Gastrocnemius medialis (tissue), 4 donors: ENCODE measurements around the gene DSCAML1.

Source experiments
- CTCF ChIP-seq, 5 experiments: fragments of 450-650 bp in 3 of 5; fragments of 200-600 bp in 2 of 5; sonication (generic) in 2 of 5; IDR thresholded peaks in 4 of 5; conservative IDR thresholded peaks in 1 of 5; 1 replicate in 4 of 5; 2 replicates in 1 of 5; pipeline ENCODE4 v1.5.1; 2016 to 2019; ENCODE audit warnings: antibody characterized with exemption in 5 of 5, mild to moderate bottlenecking in 3 of 5, moderate library complexity in 3 of 5
- POLR2A ChIP-seq, 2 donors: fragments of 450-650 bp; IDR thresholded peaks; one replicate each; pipeline ENCODE4 v1.6.1; 2017; ENCODE audit warnings: antibody characterized with exemption in 2 of 2, mild to moderate bottlenecking in 2 of 2, moderate library complexity in 2 of 2

GRCh38 chr11:117677729-117678310 is 119.2 kb downstream of the DSCAML1 start:
- no peak for TF ChIP-seq CTCF (IDR thresholded peaks at IDR 0.05 in 4 of 5, conservative IDR thresholded peaks at IDR 0.05 in 1 of 5)
- no peak for TF ChIP-seq POLR2A (IDR thresholded peaks at IDR 0.05)
